Lung (tissue), 12 donors: ENCODE measurements around the gene BORCS5. TPM values are rescaled to one million over a fixed set of nuclear protein-coding genes. Genes with fewer than 3 reads are reported as not detected.

Source experiments
- ATAC-seq: fragments of 200-7000 bp; cut with Tn5 transposase; one replicate; pipeline ENCODE4 v1.9.1; 2020; ENCODE audit warnings: moderate number of reproducible peaks; ENCODE audit not compliant: insufficient read depth, low FRiP score
- DNase-seq, 3 donors: peaks; one replicate each; pipeline ENCODE4 v3.0.0-alpha.2; 2013 to 2017
- H3K27ac ChIP-seq, 2 donors: one replicate each; pipeline ENCODE4 v1.5.1; 2013; ENCODE audit warnings: mild to moderate bottlenecking in 2 of 2, moderate library complexity in 2 of 2, control low read depth in 1 of 2, inconsistent platforms in 1 of 2, low read depth in 1 of 2, low read length in 1 of 2
- H3K27me3 ChIP-seq, 3 donors: one replicate each; pipeline ENCODE4 v1.5.1; 2013; ENCODE audit warnings: low read length in 2 of 3; ENCODE audit not compliant: control insufficient read depth in 3 of 3, insufficient read depth in 3 of 3
- H3K36me3 ChIP-seq, 4 donors: one replicate each; pipeline ENCODE4 v1.5.1; 2013; ENCODE audit warnings: low read length in 4 of 4, mild to moderate bottlenecking in 1 of 4, moderate library complexity in 1 of 4; ENCODE audit not compliant: control insufficient read depth in 4 of 4, insufficient read depth in 4 of 4
- H3K4me1 ChIP-seq, 5 donors: one replicate each; pipeline ENCODE4 v1.5.1; 2013; ENCODE audit warnings: low read length in 5 of 5, mild to moderate bottlenecking in 2 of 5, moderate library complexity in 1 of 5; ENCODE audit not compliant: control insufficient read depth in 5 of 5, insufficient read depth in 5 of 5
- H3K4me3 ChIP-seq: one replicate; pipeline ENCODE4 v1.5.1; 2013; ENCODE audit warnings: mild to moderate bottlenecking, control low read depth, moderate library complexity
- H3K9ac ChIP-seq, 2 donors: one replicate each; pipeline ENCODE4 v1.5.1; 2013; ENCODE audit warnings: low read length in 2 of 2, control low read depth in 1 of 2; ENCODE audit not compliant: insufficient read depth in 1 of 2
- H3K9me3 ChIP-seq, 4 donors: one replicate each; pipeline ENCODE4 v1.5.1; 2013; ENCODE audit warnings: low read length in 3 of 4, mild to moderate bottlenecking in 1 of 4, moderate library complexity in 1 of 4; ENCODE audit not compliant: control insufficient read depth in 4 of 4, insufficient read depth in 3 of 4
- CTCF ChIP-seq: IDR thresholded peaks from 2 replicates; pipeline ENCODE4 v1.5.1; 2012; ENCODE audit warnings: mild to moderate bottlenecking; ENCODE audit errors: control extremely low read depth, extremely low read depth
- WGBS, 2 donors: extraction: QIAGEN DNeasy Blood & Tissue Kit; methylation state at CpG; one replicate each; pipeline ENCODE4 v1.1.7; 2013; 5-methylcytosine and 5-hydroxymethylcytosine counted together
- polyA plus RNA-seq, 2 donors: library from polyadenylated mRNA; stranded (reverse); fragments of 200-250 nt; gene quantifications; one replicate each; pipeline ENCODE4 v1.2.1, GENCODE V29; 2013
- total RNA-seq, 2 donors: library from RNA; depleted of rRNA in 1 of 2; stranded (reverse); fragments of >200 nt in 1 of 2; gene quantifications; one replicate each; pipeline ENCODE4 v1.2.1, GENCODE V29; 2014 to 2021
- donor health status: control.
- donor health status: control.
- donor health status: Bipolar disorder and iron deficiency.
- donor health status: healthy.
- donor health status: DM: yes; HTN: yes; CAD: no.

Gene BORCS5
- total and polyA plus RNA-seq, 4 donors: 4.7 to 26.8 (median 10.3) TPM

GRCh38 chr12:12508612-12509011 lies 151.7 kb downstream of the BORCS5 start:
- 61 to 87% methylated on average over 2 of the region's 2 CpGs for WGBS, 2 donors
- no peak for ATAC-seq
- no peak for TF ChIP-seq CTCF

GRCh38 chr12:12510141-12510540 lies 153.3 kb downstream of the BORCS5 start:
- 91 to 94% methylated on average over 2 of the region's 2 CpGs for WGBS, 2 donors
- peaks cover 0 to 47% (median 14%) of the 10 kb centered on the region in 5 donors for H3K4me1 ChIP-seq
- no peak overlapping the region for H3K9ac ChIP-seq
- H3K36me3 ChIP-seq: peaks cover 0 to 9% (median 3%) of the 10 kb centered on the region in 4 donors
- no peak for TF ChIP-seq CTCF
- peak overlapping the region in 1 of 2 donors; percentile 57 for H3K27ac ChIP-seq
- H3K4me3 ChIP-seq: no peak overlapping the region
- DNase-seq: no peak
- no peaks in the 10 kb centered on the region for H3K27me3 ChIP-seq
- ATAC-seq: no peak
- H3K9me3 ChIP-seq: no peaks in the 10 kb centered on the region

More at GRCh38 chr12:12508612-12509011, 151.7 kb downstream of the BORCS5 start:
- peak in 1 of 3 donors; percentile 17 for DNase-seq
- no peak overlapping the region for H3K4me3 ChIP-seq
- peaks cover 0 to 49% (median 14%) of the 10 kb centered on the region in 5 donors for H3K4me1 ChIP-seq
- no peaks in the 10 kb centered on the region for H3K9me3 ChIP-seq
- H3K27ac ChIP-seq: no peak overlapping the region
- peaks cover 0 to 9% (median 3%) of the 10 kb centered on the region in 4 donors for H3K36me3 ChIP-seq
- H3K9ac ChIP-seq: no peak overlapping the region
- H3K27me3 ChIP-seq: no peaks in the 10 kb centered on the region

GRCh38 chr12:12510551-12510950 lies 153.7 kb downstream of the BORCS5 start:
- WGBS, 2 donors: 97 to 100% methylated on average over 2 of the region's 2 CpGs
- Histone ChIP-seq H3K36me3 (peaks cover 0 to 9% (median 3%) of the 10 kb centered on the region in 4 donors), H3K9me3 (no peaks in the 10 kb centered on the region), H3K9ac (no peak overlapping the region), H3K4me1 (peaks cover 0 to 43% (median 14%) of the 10 kb centered on the region in 5 donors), H3K27me3 (no peaks in the 10 kb centered on the region), H3K27ac (no peak overlapping the region), H3K4me3 (no peak overlapping the region)
- TF ChIP-seq CTCF: no peak
- no peak for ATAC-seq
- no peak for DNase-seq
